ENCODE results near the gene SYNGAP1. TPM values are rescaled to one million over a fixed set of nuclear protein-coding genes. Genes with fewer than 3 reads are reported as not detected.

The SYNGAP1 gene
- total and polyA plus RNA-seq, 2 donors (not counting 1 experiment from before 2014, with no cell fraction given) = 3.6 to 7.3 TPM

- no peak overlapping the region for H2AFZ ChIP-seq (ENCODE audit: low read length)
- DNase-seq (ENCODE audit: low read depth in 2 of 2) = no peak
- H4K20me1 ChIP-seq (ENCODE audit: control insufficient read depth, extremely low read depth, insufficient read depth, low read length) = no peaks in the 10 kb centered on the region
- H3K4me1 ChIP-seq (ENCODE audit: control insufficient read depth, extremely low read depth, insufficient read depth, low read length) = no peaks in the 10 kb centered on the region
- peaks cover 3% of the 10 kb centered on the region for H3K27me3 ChIP-seq (ENCODE audit: control insufficient read depth, insufficient read depth, low read length)
- TF ChIP-seq CTCF (conservative IDR thresholded peaks at IDR 0.05 in 1 of 2, IDR thresholded peaks at IDR 0.05 in 1 of 2; ENCODE audit: low read depth in 1 of 2, low read length in 2 of 2) = no peak
- TF ChIP-seq EZH2 (IDR thresholded peaks at IDR 0.05; ENCODE audit: low read length, missing control alignments) = no peak
- H3K9me3 ChIP-seq (ENCODE audit: control insufficient read depth, insufficient read depth, low read depth, low read length) = no peaks in the 10 kb centered on the region
- H3K9ac ChIP-seq (ENCODE audit: insufficient read depth, low read length) = no peak overlapping the region
- no peak overlapping the region for H3K4me2 ChIP-seq (ENCODE audit: extremely low read depth, insufficient read depth, low read length)
- H3K79me2 ChIP-seq (ENCODE audit: control insufficient read depth, insufficient read depth, low read length) = no peaks in the 10 kb centered on the region
- no peak overlapping the region for H3K27ac ChIP-seq (ENCODE audit: insufficient read depth, low read length)
- no peaks in the 10 kb centered on the region for H3K36me3 ChIP-seq (ENCODE audit: control insufficient read depth, insufficient read depth, low read length)
- no peak overlapping the region for H3K4me3 ChIP-seq (replicated peaks in 1 of 4; ENCODE audit: control extremely low read depth in 1 of 4, insufficient read depth in 1 of 4, low read depth in 3 of 4, low read length in 4 of 4)
Observed at GRCh38 chr6:33490198-33490597, 70.3 kb downstream of the SYNGAP1 start.

GRCh38 chr6:33490621-33491020 lies 70.8 kb downstream of the SYNGAP1 start:
- H4K20me1 ChIP-seq (ENCODE audit: control insufficient read depth, extremely low read depth, insufficient read depth, low read length) = no peaks in the 10 kb centered on the region
- no peak overlapping the region for H3K4me3 ChIP-seq (replicated peaks in 1 of 4; ENCODE audit: control extremely low read depth in 1 of 4, insufficient read depth in 1 of 4, low read depth in 3 of 4, low read length in 4 of 4)
- TF ChIP-seq EZH2 (IDR thresholded peaks at IDR 0.05; ENCODE audit: low read length, missing control alignments) (no peak), CTCF (conservative IDR thresholded peaks at IDR 0.05 in 1 of 2, IDR thresholded peaks at IDR 0.05 in 1 of 2; ENCODE audit: low read depth in 1 of 2, low read length in 2 of 2) (no peak)
- H3K4me2 ChIP-seq (ENCODE audit: extremely low read depth, insufficient read depth, low read length) = no peak overlapping the region
- peaks cover 3% of the 10 kb centered on the region for H3K27me3 ChIP-seq (ENCODE audit: control insufficient read depth, insufficient read depth, low read length)
- H3K27ac ChIP-seq (ENCODE audit: insufficient read depth, low read length) = no peak overlapping the region
- no peak overlapping the region for H3K9ac ChIP-seq (ENCODE audit: insufficient read depth, low read length)
- H3K9me3 ChIP-seq (ENCODE audit: control insufficient read depth, insufficient read depth, low read depth, low read length) = no peaks in the 10 kb centered on the region
- no peaks in the 10 kb centered on the region for H3K79me2 ChIP-seq (ENCODE audit: control insufficient read depth, insufficient read depth, low read length)
- no peaks in the 10 kb centered on the region for H3K4me1 ChIP-seq (ENCODE audit: control insufficient read depth, extremely low read depth, insufficient read depth, low read length)
- no peaks in the 10 kb centered on the region for H3K36me3 ChIP-seq (ENCODE audit: control insufficient read depth, insufficient read depth, low read length)
- DNase-seq (ENCODE audit: low read depth in 2 of 2) = no peak
- H2AFZ ChIP-seq (ENCODE audit: low read length) = no peak overlapping the region

- H4K20me1 ChIP-seq (ENCODE audit: control insufficient read depth, extremely low read depth, insufficient read depth, low read length) = no peaks in the 10 kb centered on the region
Observed at GRCh38 chr6:33492093-33492492, 72.2 kb downstream of the SYNGAP1 start.

More at GRCh38 chr6:33492093-33492492, 72.2 kb downstream of the SYNGAP1 start:
- H3K27me3 ChIP-seq (ENCODE audit: control insufficient read depth, insufficient read depth, low read length) = peaks cover 3% of the 10 kb centered on the region
- H3K36me3 ChIP-seq (ENCODE audit: control insufficient read depth, insufficient read depth, low read length) = no peaks in the 10 kb centered on the region
- H3K4me2 ChIP-seq (ENCODE audit: extremely low read depth, insufficient read depth, low read length) = no peak overlapping the region
- H3K9me3 ChIP-seq (ENCODE audit: control insufficient read depth, insufficient read depth, low read depth, low read length) = no peaks in the 10 kb centered on the region
- H3K4me3 ChIP-seq (replicated peaks in 1 of 4; ENCODE audit: control extremely low read depth in 1 of 4, insufficient read depth in 1 of 4, low read depth in 3 of 4, low read length in 4 of 4) = no peak overlapping the region
- no peaks in the 10 kb centered on the region for H3K79me2 ChIP-seq (ENCODE audit: control insufficient read depth, insufficient read depth, low read length)
- no peaks in the 10 kb centered on the region for H3K4me1 ChIP-seq (ENCODE audit: control insufficient read depth, extremely low read depth, insufficient read depth, low read length)
- peak in 1 of 2 donors; percentile 6 for TF ChIP-seq CTCF (conservative IDR thresholded peaks at IDR 0.05 in 1 of 2, IDR thresholded peaks at IDR 0.05 in 1 of 2; ENCODE audit: low read depth in 1 of 2, low read length in 2 of 2)
- TF ChIP-seq EZH2 (IDR thresholded peaks at IDR 0.05; ENCODE audit: low read length, missing control alignments) = no peak
- DNase-seq (ENCODE audit: low read depth in 2 of 2) = no peak
- no peak overlapping the region for H3K27ac ChIP-seq (ENCODE audit: insufficient read depth, low read length)
- no peak overlapping the region for H3K9ac ChIP-seq (ENCODE audit: insufficient read depth, low read length)
- H2AFZ ChIP-seq (ENCODE audit: low read length) = no peak overlapping the region
